HG02852 (cell line): Measurements from ENCODE around the gene BPGM.
A peak's percentile ranks its signal among the peaks of the same experiment; 100 is the strongest.

Experiments used
- ATAC-seq: cut with Tn5 transposase; IDR thresholded peaks from one replicate; pipeline ENCODE4 v1.9.1; 2021; ENCODE audit warnings: mild to moderate bottlenecking, moderate library complexity; ENCODE audit not compliant: unreplicated experiment

The BPGM gene

GRCh38 chr7:134646425-134647305 lies at the start of gene BPGM:
TSS of gene BPGM (plus strand) at chr7:134646853. CDS start at chr7:134661508, 14,655 bp downstream.
- peak; percentile 98 for ATAC-seq

GRCh38 chr7:134599371-134599770 lies 47.3 kb upstream of the BPGM start:
- no peak for ATAC-seq

GRCh38 chr7:134601459-134601858 lies 45.2 kb upstream of the BPGM start:
- ATAC-seq, result no peak

- ATAC-seq, result no peak
Measured at GRCh38 chr7:134602881-134603451, 43.7 kb upstream of the BPGM start.

GRCh38 chr7:134605978-134606923 lies 40.4 kb upstream of the BPGM start:
- ATAC-seq, result peak; percentile 94

- no peak for ATAC-seq
Measured at GRCh38 chr7:134611611-134612151, 35.0 kb upstream of the BPGM start.

- no peak for ATAC-seq
Measured at GRCh38 chr7:134612197-134612596, 34.5 kb upstream of the BPGM start.

- no peak for ATAC-seq
Measured at GRCh38 chr7:134613623-134614347, 32.9 kb upstream of the BPGM start.

- ATAC-seq, result no peak
Measured at GRCh38 chr7:134616611-134617010, 30.0 kb upstream of the BPGM start.

- ATAC-seq, result no peak
Measured at GRCh38 chr7:134618756-134619530, 27.7 kb upstream of the BPGM start.

GRCh38 chr7:134619627-134620331 lies 26.9 kb upstream of the BPGM start:
- no peak for ATAC-seq

- no peak for ATAC-seq
Measured at GRCh38 chr7:134622303-134622995, 24.2 kb upstream of the BPGM start.

- no peak for ATAC-seq
Measured at GRCh38 chr7:134623193-134623592, 23.5 kb upstream of the BPGM start.

GRCh38 chr7:134625550-134625949 lies 21.1 kb upstream of the BPGM start:
- no peak for ATAC-seq

- no peak for ATAC-seq
Measured at GRCh38 chr7:134627109-134627774, 19.4 kb upstream of the BPGM start.

- no peak for ATAC-seq
Measured at GRCh38 chr7:134627775-134628153, 18.9 kb upstream of the BPGM start.

GRCh38 chr7:134629445-134629844 lies 17.2 kb upstream of the BPGM start:
- ATAC-seq, result no peak

GRCh38 chr7:134630237-134630636 lies 16.4 kb upstream of the BPGM start:
- ATAC-seq, result no peak
